Kidney capillary endothelial cell (primary cell): ENCODE measurements around the gene PSMD3.

Experiments
- DNase-seq: peaks from one replicate; pipeline ENCODE4 v3.0.0-alpha.2; 2018; ENCODE audit warnings: low spot score

The PSMD3 gene

DNA sequence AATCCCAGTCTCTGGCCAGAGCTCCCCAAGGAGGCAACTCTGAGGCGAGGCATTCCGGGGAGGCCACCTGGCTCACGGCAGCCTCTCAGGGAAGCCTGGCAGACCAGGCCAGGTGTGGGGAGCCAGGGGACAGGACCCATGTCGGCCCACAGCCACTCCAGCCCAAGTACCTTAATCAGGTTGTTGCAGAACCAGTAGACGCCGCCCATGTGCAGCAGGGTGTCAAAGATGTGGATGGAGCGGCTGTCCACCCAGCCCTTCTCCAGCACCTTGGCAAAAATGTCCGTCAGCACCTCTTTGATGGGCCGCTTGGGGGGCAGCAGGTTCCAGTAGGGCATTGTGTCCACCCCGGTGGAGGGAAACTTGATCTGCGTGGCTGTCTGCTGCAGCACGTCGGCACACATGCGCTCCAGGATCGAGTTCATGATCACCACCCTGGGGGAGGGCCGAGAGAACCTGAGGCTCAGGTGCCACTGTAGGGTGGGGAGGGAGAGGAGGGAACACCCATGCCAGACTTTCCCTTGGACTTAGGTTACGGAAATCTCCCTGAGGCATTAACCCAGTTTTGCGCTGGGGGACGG is 42.4 kb downstream of the PSMD3 start:
- DNase-seq: no peak

DNA sequence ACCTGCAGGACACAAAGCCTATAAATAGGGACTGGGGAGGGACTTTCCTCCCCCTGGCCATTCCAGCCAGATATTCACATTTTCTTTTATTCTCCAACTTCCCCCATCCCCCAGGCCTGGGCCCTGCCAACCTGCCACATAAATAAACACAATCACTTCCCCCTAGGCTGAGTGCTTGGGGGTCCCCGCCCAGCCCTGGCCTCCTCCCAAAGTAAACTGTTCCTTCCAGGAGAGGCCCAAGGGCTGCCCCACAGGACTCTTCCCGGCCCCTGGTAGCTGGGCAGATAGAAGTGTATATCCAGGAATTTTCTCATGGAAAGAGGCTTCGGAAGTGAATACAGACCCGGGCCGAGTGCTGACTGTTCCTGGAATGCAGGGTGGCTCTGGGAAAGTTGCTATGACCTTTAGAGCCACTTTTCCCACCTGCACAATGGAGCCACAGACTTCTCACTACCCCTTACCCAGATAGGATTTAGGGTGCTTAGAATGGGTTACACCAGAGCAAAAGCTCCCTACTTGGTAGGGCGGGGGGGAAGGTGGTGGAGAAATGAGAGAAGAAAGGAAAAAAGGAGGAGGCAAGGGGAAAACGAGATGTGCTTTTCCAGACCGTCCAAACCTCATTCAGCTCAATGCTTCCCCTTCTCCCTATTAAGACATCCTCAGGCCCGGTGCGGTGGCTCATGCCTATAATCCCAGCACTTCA is 43.1 kb downstream of the PSMD3 start:
- DNase-seq: no peak

- no peak for DNase-seq
Measured at GRCh38 chr17:40024901-40025300, 44.3 kb downstream of the PSMD3 start.

DNA sequence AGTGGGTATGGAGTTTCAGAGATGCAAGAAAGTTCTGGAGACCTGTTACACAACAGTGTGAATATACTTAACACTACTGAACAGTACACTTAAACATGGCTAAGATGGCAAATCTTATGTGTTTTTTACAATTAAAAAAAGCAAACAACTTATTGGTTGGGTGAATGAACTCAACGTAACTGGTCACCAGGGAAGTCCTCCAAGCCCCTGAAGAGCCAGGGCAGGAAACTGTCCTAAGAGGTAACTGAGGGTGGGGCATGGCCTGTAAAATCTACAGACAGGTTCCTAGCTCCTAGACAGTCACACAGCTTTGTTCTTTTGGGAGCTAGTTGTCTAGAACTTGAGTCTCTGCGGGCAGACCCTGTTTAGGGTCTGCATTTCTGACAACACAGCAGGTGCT is 45.0 kb downstream of the PSMD3 start:
- no peak for DNase-seq

- DNase-seq: no peak
Measured at GRCh38 chr17:40025991-40026815, 45.6 kb downstream of the PSMD3 start.

DNA sequence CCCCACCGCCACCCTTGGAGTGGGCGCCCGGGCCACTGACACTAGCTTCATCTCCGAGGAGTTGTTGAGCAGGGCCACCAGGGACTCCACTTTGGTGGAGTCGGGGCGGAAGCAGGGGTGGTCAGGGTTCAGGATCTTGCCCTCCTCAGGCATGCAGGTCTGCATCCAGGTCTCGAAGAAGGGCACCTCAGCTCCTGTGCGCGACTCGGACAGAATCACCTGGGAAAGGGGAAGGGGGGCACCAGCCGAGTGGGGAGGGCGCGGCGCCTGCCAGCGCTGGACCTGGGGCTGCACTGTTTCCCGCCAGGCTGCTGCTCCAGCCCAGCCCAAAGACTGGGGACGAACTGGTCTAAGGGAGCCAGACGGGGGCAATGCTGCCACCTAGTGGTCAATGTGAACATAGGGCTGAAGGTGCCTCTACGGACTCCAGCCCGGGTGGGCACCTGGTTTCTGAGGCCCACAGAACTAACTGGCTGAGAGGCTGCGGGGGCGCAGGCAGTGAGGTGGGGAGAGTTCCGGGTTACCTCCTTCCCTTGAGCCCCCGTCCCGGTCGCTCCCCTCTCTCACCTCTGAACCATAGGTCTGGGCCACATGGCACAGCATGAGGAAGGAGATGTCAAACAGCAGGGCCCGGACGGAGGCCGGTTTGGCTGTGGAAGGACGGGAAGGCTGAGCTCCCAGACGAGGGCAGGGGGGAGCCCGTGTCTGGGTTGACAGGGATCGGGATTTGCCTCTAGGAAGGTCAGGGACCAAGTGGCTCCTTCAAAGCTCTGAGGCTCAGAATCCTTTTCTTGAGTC is 46.4 kb downstream of the PSMD3 start:
- DNase-seq: peak; percentile 77

DNA sequence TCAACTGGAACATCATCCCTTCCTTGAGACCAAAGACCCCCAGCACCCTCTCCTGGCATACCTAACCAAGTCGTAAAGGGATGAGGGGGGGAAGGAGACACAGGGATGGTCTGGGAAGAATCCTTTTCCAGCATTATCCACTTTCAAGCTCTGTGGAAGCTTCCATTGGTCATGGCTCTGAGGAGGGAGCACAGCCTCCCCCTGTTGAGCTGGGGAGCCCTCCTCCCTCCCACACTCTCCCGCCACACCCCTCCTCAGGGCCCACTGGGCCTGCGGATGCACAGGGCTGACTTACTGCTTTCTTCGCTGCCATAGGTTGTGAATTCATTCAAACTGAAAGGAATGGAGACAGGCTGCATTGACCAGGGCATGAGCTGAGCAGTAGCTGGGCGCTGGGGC is 47.0 kb downstream of the PSMD3 start:
- no peak for DNase-seq

DNA sequence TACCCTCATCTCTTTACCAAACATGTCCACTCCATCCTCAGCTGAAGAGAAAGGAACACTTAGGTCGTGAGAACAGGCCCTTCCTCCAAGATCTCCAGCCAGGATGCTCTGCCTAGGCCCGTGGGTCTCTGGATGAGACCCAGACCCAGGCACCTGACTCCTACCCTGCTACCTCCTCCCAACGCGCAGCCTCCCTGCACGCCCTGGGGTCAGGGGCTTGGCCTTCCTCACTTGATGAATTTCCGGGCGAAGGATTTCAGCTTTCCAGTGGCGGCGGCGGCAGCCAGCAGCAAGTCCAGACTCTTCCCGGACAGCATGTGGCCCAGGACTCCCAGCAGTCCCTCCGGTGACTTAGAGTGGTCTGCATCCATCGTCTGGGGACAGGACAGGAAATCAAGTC is 48.0 kb downstream of the PSMD3 start:
- no peak for DNase-seq

DNA sequence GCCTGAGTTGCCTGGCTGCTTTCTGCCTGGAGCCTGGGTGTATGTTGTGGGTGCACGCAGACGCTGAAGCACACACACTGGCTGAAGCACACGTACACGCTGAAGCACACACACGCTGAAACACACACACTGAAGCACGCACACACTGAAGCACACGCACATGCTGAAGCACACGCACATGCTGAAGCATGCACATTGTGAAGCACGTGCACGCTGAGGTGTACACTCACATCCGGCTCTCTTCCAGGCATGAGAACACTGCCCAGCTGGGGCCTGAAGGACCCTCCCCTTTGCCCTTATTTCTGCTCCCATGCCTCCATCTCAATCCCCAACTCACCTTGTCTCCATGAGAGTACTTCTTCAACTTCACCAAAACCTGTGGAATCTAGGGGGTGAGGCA is 51.1 kb downstream of the PSMD3 start:
- no peak for DNase-seq

DNA sequence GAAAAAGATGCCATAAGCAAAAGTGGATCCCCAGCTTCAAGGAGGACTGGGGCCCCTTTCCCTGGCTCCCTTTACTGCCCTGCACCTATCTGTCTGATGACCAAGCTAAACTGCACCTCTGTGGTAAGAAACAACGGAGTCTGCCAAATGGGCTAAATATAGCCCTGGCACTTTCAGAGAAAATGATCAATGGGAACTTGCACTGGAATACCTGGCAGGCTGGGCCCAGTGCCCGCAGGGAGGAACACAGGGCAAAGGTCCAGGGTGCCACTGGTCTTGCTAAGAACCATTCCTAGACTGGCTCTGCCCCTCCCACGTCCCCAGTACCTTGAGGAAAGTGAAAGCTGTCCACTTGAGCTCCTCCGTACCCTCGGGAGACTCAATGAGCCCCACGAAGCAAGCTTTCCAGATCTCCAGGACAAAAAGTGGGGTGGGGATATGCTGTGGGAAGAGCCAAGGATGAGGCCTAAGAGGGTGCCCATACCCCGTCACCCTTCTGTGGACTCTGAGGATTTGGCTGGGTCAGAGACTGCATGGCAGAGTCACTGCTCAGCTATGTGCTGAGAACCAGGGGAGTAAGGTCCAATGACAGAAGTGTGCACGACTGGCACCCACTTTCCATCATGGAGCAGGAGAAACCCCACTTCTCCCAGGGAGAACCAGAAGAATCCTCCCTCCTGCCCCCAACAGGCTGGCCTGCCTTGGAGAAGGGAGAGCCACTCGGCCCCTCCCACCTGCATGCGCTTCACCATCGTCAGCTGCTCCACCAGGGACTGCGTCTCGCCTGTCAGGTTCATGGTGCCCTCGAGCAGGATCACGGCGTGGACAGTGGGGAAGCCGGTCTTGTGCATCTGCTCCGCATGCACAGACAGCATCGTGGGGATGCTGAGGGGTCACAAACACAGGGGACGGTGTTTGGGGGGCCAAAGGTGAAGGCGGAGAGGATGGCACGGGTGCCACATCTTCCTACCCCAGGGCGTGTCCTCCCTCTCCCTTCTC is 52.0 kb downstream of the PSMD3 start:
- DNase-seq: no peak

DNA sequence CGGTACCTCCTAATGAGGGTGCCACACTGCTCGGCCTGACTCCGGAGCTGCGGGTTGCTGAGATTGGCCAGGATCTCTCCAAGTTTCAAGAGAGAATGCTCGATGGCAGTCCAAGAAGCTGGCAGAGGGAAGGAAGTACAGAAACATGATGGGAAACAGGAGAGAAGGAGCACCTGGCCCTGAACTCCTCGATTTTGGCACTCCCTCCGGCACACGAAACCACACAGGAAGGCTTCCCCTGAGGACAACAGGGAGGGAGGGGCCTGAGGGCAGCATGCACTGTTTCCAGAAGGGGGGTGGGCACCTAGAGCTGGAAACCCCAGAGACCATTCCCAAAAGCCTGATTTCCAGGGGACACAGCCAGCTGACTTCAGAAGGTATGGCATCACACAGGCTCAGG is 52.7 kb downstream of the PSMD3 start:
- DNase-seq: no peak

GRCh38 chr17:40034426-40035161 is 54.0 kb downstream of the PSMD3 start:
- no peak for DNase-seq

GRCh38 chr17:40035162-40035559 is 54.6 kb downstream of the PSMD3 start:
- DNase-seq: no peak

- DNase-seq: no peak
Measured at GRCh38 chr17:40038882-40039513, 58.4 kb downstream of the PSMD3 start.

DNA sequence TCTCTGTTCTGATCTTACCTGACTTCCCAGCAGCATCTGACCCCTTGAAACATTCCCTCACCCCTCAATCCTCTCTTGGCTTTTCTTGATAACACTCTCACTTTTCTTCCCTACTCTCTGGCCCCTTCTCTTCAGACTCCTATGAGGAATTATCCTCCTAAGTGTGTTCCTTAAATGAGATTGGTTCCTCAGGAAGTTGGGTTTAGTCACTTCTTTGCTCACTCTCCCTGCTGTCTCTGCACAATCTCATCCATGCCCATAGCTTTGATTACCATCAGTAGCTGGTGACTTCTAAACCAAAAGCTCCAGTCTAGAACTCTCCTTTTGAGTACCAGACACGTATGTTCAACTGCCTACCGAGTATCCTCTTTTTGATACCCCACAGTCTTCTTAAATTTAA is 60.6 kb downstream of the PSMD3 start:
- no peak for DNase-seq
